ENCODE data around the gene GNG3. TPM values are rescaled to one million over a fixed set of nuclear protein-coding genes. Genes with fewer than 3 reads are reported as not detected.
"Not testable (repeated sequence)": the region's sequence is repeated elsewhere in the genome, so short reads cannot be mapped to it uniquely, and the experiment has no call there.

GNG3 gene
- polyA plus RNA-seq, 2 donors = 0.04 to 0.24 TPM

GRCh38 chr11:62727165-62727871 lies 19.8 kb downstream of the GNG3 start, which contains the start of gene HNRNPUL2:
Gene HNRNPUL2, minus strand, starts transcription at chr11:62727457. Its CDS starts 301 bp downstream, at chr11:62727156.
- Histone ChIP-seq H3K4me1 (ENCODE audit: control insufficient read depth in 2 of 2, insufficient read depth in 2 of 2, low read length in 1 of 2) (no peaks in the 10 kb centered on the region), H3K9me3 (ENCODE audit: control insufficient read depth in 2 of 2, insufficient read depth in 1 of 2, low read depth in 1 of 2, low read length in 1 of 2) (no peaks in the 10 kb centered on the region), H3K27ac (ENCODE audit: low read depth in 2 of 2, low read length in 1 of 2) (peak within 1 kb of the TSS; percentile 97 to 100), H3K36me3 (ENCODE audit: control insufficient read depth in 2 of 2, insufficient read depth in 2 of 2, low read length in 1 of 2) (peaks cover 6 to 10% of the 10 kb centered on the region in 2 donors), H3K27me3 (ENCODE audit: control insufficient read depth in 1 of 2, insufficient read depth in 2 of 2, low read length in 2 of 2) (no peaks in the 10 kb centered on the region), H3K4me3 (ENCODE audit: low read depth in 1 of 2, low read length in 2 of 2) (peak within 1 kb of the TSS; percentile 88 to 96)
- 0% methylated on average over 72 of the region's 72 CpGs for WGBS, 2 donors

- Histone ChIP-seq H3K4me3 (ENCODE audit: low read depth in 1 of 2, low read length in 2 of 2) (peak overlapping the region; percentile 88 to 96), H3K4me1 (ENCODE audit: control insufficient read depth in 2 of 2, insufficient read depth in 2 of 2, low read length in 1 of 2) (no peaks in the 10 kb centered on the region), H3K9me3 (ENCODE audit: control insufficient read depth in 2 of 2, insufficient read depth in 1 of 2, low read depth in 1 of 2, low read length in 1 of 2) (no peaks in the 10 kb centered on the region), H3K27ac (ENCODE audit: low read depth in 2 of 2, low read length in 1 of 2) (peak overlapping the region; percentile 97 to 100), H3K27me3 (ENCODE audit: control insufficient read depth in 1 of 2, insufficient read depth in 2 of 2, low read length in 2 of 2) (no peaks in the 10 kb centered on the region), H3K36me3 (ENCODE audit: control insufficient read depth in 2 of 2, insufficient read depth in 2 of 2, low read length in 1 of 2) (peaks cover 1 to 5% of the 10 kb centered on the region in 2 donors)
- WGBS, 2 donors = 0 to 1% methylated on average over 20 of the region's 20 CpGs
Measured at GRCh38 chr11:62727872-62728170, 20.3 kb downstream of the GNG3 start.

GRCh38 chr11:62728171-62728988 lies 20.9 kb downstream of the GNG3 start, which contains the start of gene TTC9C:
Gene TTC9C, plus strand, starts transcription at chr11:62728486. Its CDS starts 363 bp downstream, at chr11:62728849.
- peak within 1 kb of the TSS; percentile 97 to 100 for H3K27ac ChIP-seq (ENCODE audit: low read depth in 2 of 2, low read length in 1 of 2)
- H3K27me3 ChIP-seq (ENCODE audit: control insufficient read depth in 1 of 2, insufficient read depth in 2 of 2, low read length in 2 of 2) = no peaks in the 10 kb centered on the region
- no peaks in the 10 kb centered on the region for H3K9me3 ChIP-seq (ENCODE audit: control insufficient read depth in 2 of 2, insufficient read depth in 1 of 2, low read depth in 1 of 2, low read length in 1 of 2)
- 0 to 1% methylated on average over 29 of the region's 29 CpGs for WGBS, 2 donors
- H3K36me3 ChIP-seq (ENCODE audit: control insufficient read depth in 2 of 2, insufficient read depth in 2 of 2, low read length in 1 of 2) = peaks cover 0 to 2% of the 10 kb centered on the region in 2 donors
- H3K4me3 ChIP-seq (ENCODE audit: low read depth in 1 of 2, low read length in 2 of 2) = peak within 1 kb of the TSS; percentile 88 to 96
- H3K4me1 ChIP-seq (ENCODE audit: control insufficient read depth in 2 of 2, insufficient read depth in 2 of 2, low read length in 1 of 2) = no peaks in the 10 kb centered on the region

GRCh38 chr11:62730076-62730475 lies 22.6 kb downstream of the GNG3 start:
- H3K4me3 ChIP-seq (ENCODE audit: low read depth in 1 of 2, low read length in 2 of 2) = peak overlapping the region in 1 of 2 donors; percentile 88

GRCh38 chr11:62732830-62733229 lies 25.4 kb downstream of the GNG3 start:
- Histone ChIP-seq H3K27me3 (ENCODE audit: control insufficient read depth in 1 of 2, insufficient read depth in 2 of 2, low read length in 2 of 2) (no peaks in the 10 kb centered on the region), H3K36me3 (ENCODE audit: control insufficient read depth in 2 of 2, insufficient read depth in 2 of 2, low read length in 1 of 2) (peaks cover 3 to 5% of the 10 kb centered on the region in 2 donors), H3K4me1 (ENCODE audit: control insufficient read depth in 2 of 2, insufficient read depth in 2 of 2, low read length in 1 of 2) (no peaks in the 10 kb centered on the region), H3K27ac (ENCODE audit: low read depth in 2 of 2, low read length in 1 of 2) (no peak overlapping the region), H3K4me3 (ENCODE audit: low read depth in 1 of 2, low read length in 2 of 2) (no peak overlapping the region), H3K9me3 (ENCODE audit: control insufficient read depth in 2 of 2, insufficient read depth in 1 of 2, low read depth in 1 of 2, low read length in 1 of 2) (no peaks in the 10 kb centered on the region)
- 72 to 76% methylated on average over 2 of the region's 2 CpGs for WGBS, 2 donors

More at GRCh38 chr11:62730076-62730475, 22.6 kb downstream of the GNG3 start:
- H3K4me1 ChIP-seq (ENCODE audit: control insufficient read depth in 2 of 2, insufficient read depth in 2 of 2, low read length in 1 of 2); H3K36me3 ChIP-seq (ENCODE audit: control insufficient read depth in 2 of 2, insufficient read depth in 2 of 2, low read length in 1 of 2); H3K27me3 ChIP-seq (ENCODE audit: control insufficient read depth in 1 of 2, insufficient read depth in 2 of 2, low read length in 2 of 2); H3K9me3 ChIP-seq (ENCODE audit: control insufficient read depth in 2 of 2, insufficient read depth in 1 of 2, low read depth in 1 of 2, low read length in 1 of 2): not testable (repeated sequence)
- peak overlapping the region; percentile 7 to 52 for H3K27ac ChIP-seq (ENCODE audit: low read depth in 2 of 2, low read length in 1 of 2)
- WGBS, 2 donors = 50 to 74% methylated on average over 14 of the region's 14 CpGs

GRCh38 chr11:62737196-62737595 lies 29.7 kb downstream of the GNG3 start:
- no peaks in the 10 kb centered on the region for H3K9me3 ChIP-seq (ENCODE audit: control insufficient read depth in 2 of 2, insufficient read depth in 1 of 2, low read depth in 1 of 2, low read length in 1 of 2)
- H3K27me3 ChIP-seq (ENCODE audit: control insufficient read depth in 1 of 2, insufficient read depth in 2 of 2, low read length in 2 of 2) = no peaks in the 10 kb centered on the region
- no peak overlapping the region for H3K4me3 ChIP-seq (ENCODE audit: low read depth in 1 of 2, low read length in 2 of 2)
- peaks cover 3 to 8% of the 10 kb centered on the region in 2 donors for H3K36me3 ChIP-seq (ENCODE audit: control insufficient read depth in 2 of 2, insufficient read depth in 2 of 2, low read length in 1 of 2)
- no peaks in the 10 kb centered on the region for H3K4me1 ChIP-seq (ENCODE audit: control insufficient read depth in 2 of 2, insufficient read depth in 2 of 2, low read length in 1 of 2)
- H3K27ac ChIP-seq (ENCODE audit: low read depth in 2 of 2, low read length in 1 of 2) = no peak overlapping the region

- 59 to 60% methylated on average over 9 of the region's 9 CpGs for WGBS, 2 donors
- Histone ChIP-seq H3K27ac (ENCODE audit: low read depth in 2 of 2, low read length in 1 of 2) (no peak overlapping the region), H3K4me1 (ENCODE audit: control insufficient read depth in 2 of 2, insufficient read depth in 2 of 2, low read length in 1 of 2) (peaks cover 0 to 3% of the 10 kb centered on the region in 2 donors), H3K9me3 (ENCODE audit: control insufficient read depth in 2 of 2, insufficient read depth in 1 of 2, low read depth in 1 of 2, low read length in 1 of 2) (no peaks in the 10 kb centered on the region), H3K36me3 (ENCODE audit: control insufficient read depth in 2 of 2, insufficient read depth in 2 of 2, low read length in 1 of 2) (peaks cover 0 to 6% of the 10 kb centered on the region in 2 donors), H3K27me3 (ENCODE audit: control insufficient read depth in 1 of 2, insufficient read depth in 2 of 2, low read length in 2 of 2) (no peaks in the 10 kb centered on the region), H3K4me3 (ENCODE audit: low read depth in 1 of 2, low read length in 2 of 2) (no peak overlapping the region)
Measured at GRCh38 chr11:62747475-62748160, 40.1 kb downstream of the GNG3 start.

GRCh38 chr11:62749931-62750330 lies 42.5 kb downstream of the GNG3 start:
- H3K4me1 ChIP-seq (ENCODE audit: control insufficient read depth in 2 of 2, insufficient read depth in 2 of 2, low read length in 1 of 2); H3K9me3 ChIP-seq (ENCODE audit: control insufficient read depth in 2 of 2, insufficient read depth in 1 of 2, low read depth in 1 of 2, low read length in 1 of 2); H3K36me3 ChIP-seq (ENCODE audit: control insufficient read depth in 2 of 2, insufficient read depth in 2 of 2, low read length in 1 of 2); H3K4me3 ChIP-seq (ENCODE audit: low read depth in 1 of 2, low read length in 2 of 2); H3K27me3 ChIP-seq (ENCODE audit: control insufficient read depth in 1 of 2, insufficient read depth in 2 of 2, low read length in 2 of 2); H3K27ac ChIP-seq (ENCODE audit: low read depth in 2 of 2, low read length in 1 of 2): not testable (repeated sequence)
- WGBS, 2 donors = 92 to 96% methylated on average over 5 of the region's 5 CpGs

GRCh38 chr11:62752177-62752785 lies 44.8 kb downstream of the GNG3 start:
- Histone ChIP-seq H3K9me3 (ENCODE audit: control insufficient read depth in 2 of 2, insufficient read depth in 1 of 2, low read depth in 1 of 2, low read length in 1 of 2) (no peaks in the 10 kb centered on the region), H3K4me3 (ENCODE audit: low read depth in 1 of 2, low read length in 2 of 2) (no peak overlapping the region), H3K36me3 (ENCODE audit: control insufficient read depth in 2 of 2, insufficient read depth in 2 of 2, low read length in 1 of 2) (peaks cover 0 to 6% of the 10 kb centered on the region in 2 donors), H3K27ac (ENCODE audit: low read depth in 2 of 2, low read length in 1 of 2) (no peak overlapping the region), H3K4me1 (ENCODE audit: control insufficient read depth in 2 of 2, insufficient read depth in 2 of 2, low read length in 1 of 2) (peaks cover 7 to 10% of the 10 kb centered on the region in 2 donors), H3K27me3 (ENCODE audit: control insufficient read depth in 1 of 2, insufficient read depth in 2 of 2, low read length in 2 of 2) (no peaks in the 10 kb centered on the region)
- 94 to 97% methylated on average over 14 of the region's 14 CpGs for WGBS, 2 donors

Measured in esophagus (tissue), 2 donors.